SIG-M5 (cell line): ENCODE measurements around the gene KIF26A.
"Not testable (repeated sequence)": the region's sequence is repeated elsewhere in the genome, so short reads cannot be mapped to it uniquely, and the experiment has no call there.

ENCODE experiments used
- DNase-seq: peaks from one replicate; lab custom pipeline; 2025; lab: John Stamatoyannopoulos, UW

KIF26A gene

GRCh38 chr14:104192146-104192882, 53.9 kb downstream of the KIF26A start:
- DNase-seq, result no peak

GRCh38 chr14:104192883-104193245, 54.5 kb downstream of the KIF26A start:
- no peak for DNase-seq

GRCh38 chr14:104194016-104194415, 55.6 kb downstream of the KIF26A start:
- DNase-seq, result no peak

- no peak for DNase-seq
These were observed 56.3 kb downstream of the KIF26A start for GRCh38 chr14:104194716-104195115.

- no peak for DNase-seq
These were observed 57.0 kb downstream of the KIF26A start for GRCh38 chr14:104195361-104195760.

GRCh38 chr14:104195878-104196277, 57.5 kb downstream of the KIF26A start:
- DNase-seq, result no peak

- DNase-seq, result no peak
These were observed 58.2 kb downstream of the KIF26A start for GRCh38 chr14:104196461-104197140.

- DNase-seq, result no peak
These were observed 59.3 kb downstream of the KIF26A start for GRCh38 chr14:104197449-104198247.

GRCh38 chr14:104199266-104199895, 61.0 kb downstream of the KIF26A start:
- DNase-seq, result no peak

- no peak for DNase-seq
These were observed 61.7 kb downstream of the KIF26A start for GRCh38 chr14:104200106-104200505.

GRCh38 chr14:104200591-104200990, 62.2 kb downstream of the KIF26A start:
- DNase-seq, result no peak

- no peak for DNase-seq
These were observed 62.7 kb downstream of the KIF26A start for GRCh38 chr14:104201063-104201462.

- no peak for DNase-seq
These were observed 63.1 kb downstream of the KIF26A start for GRCh38 chr14:104201496-104201895.

GRCh38 chr14:104202259-104203070, 64.1 kb downstream of the KIF26A start:
- DNase-seq, result no peak

GRCh38 chr14:104203071-104203425, 64.7 kb downstream of the KIF26A start:
- no peak for DNase-seq

- no peak for DNase-seq
These were observed 66.3 kb downstream of the KIF26A start for GRCh38 chr14:104204660-104205149.

- no peak for DNase-seq
These were observed 67.4 kb downstream of the KIF26A start for GRCh38 chr14:104205781-104206180.

- DNase-seq, result no peak
These were observed 68.0 kb downstream of the KIF26A start for GRCh38 chr14:104206281-104206904.

- no peak for DNase-seq
These were observed 69.0 kb downstream of the KIF26A start for GRCh38 chr14:104207142-104208014.

GRCh38 chr14:104208015-104208295, 69.6 kb downstream of the KIF26A start:
- DNase-seq, result not testable (repeated sequence)
